Glomerular visceral epithelial cell (primary cell): ENCODE measurements around the gene ZNF71.

Source experiments
- DNase-seq: peaks from one replicate; pipeline ENCODE4 v3.0.0-alpha.2; 2016; ENCODE audit errors: extremely low spot score

Gene ZNF71

GRCh38 chr19:56594783-56595547 is at the start of gene ZNF71:
Gene ZNF71 (plus strand): TSS chr19:56595302. CDS start chr19:56601559, 6,257 bp downstream.
- peak; percentile 88 for DNase-seq

- no peak for DNase-seq
Observed at GRCh38 chr19:56547535-56547934, 47.6 kb upstream of the ZNF71 start.

- DNase-seq: no peak
Observed at GRCh38 chr19:56554272-56554869, 40.7 kb upstream of the ZNF71 start.

- DNase-seq: no peak
Observed at GRCh38 chr19:56562766-56563165, 32.3 kb upstream of the ZNF71 start.

- DNase-seq: peak; percentile 12
Observed at GRCh38 chr19:56566904-56567273, 28.2 kb upstream of the ZNF71 start.

GRCh38 chr19:56567274-56568120 is 27.6 kb upstream of the ZNF71 start, which contains the start of gene ZNF470:
Gene ZNF470 (plus strand): TSS chr19:56567468. CDS start chr19:56570312, 2,844 bp downstream.
- DNase-seq: peak; percentile 80

- DNase-seq: no peak
Observed at GRCh38 chr19:56572589-56572988, 22.5 kb upstream of the ZNF71 start.

GRCh38 chr19:56573914-56574313 is 21.2 kb upstream of the ZNF71 start:
- no peak for DNase-seq

- DNase-seq: no peak
Observed at GRCh38 chr19:56577719-56578602, 17.1 kb upstream of the ZNF71 start.

- DNase-seq: no peak
Observed at GRCh38 chr19:56594446-56594782, 688 bp upstream of the ZNF71 start.

- no peak for DNase-seq
Observed at GRCh38 chr19:56595548-56595899, 422 bp downstream of the ZNF71 start.

- DNase-seq: no peak
Observed at GRCh38 chr19:56596676-56597075, 1.6 kb downstream of the ZNF71 start.

GRCh38 chr19:56597696-56598095 is 2.6 kb downstream of the ZNF71 start:
- DNase-seq: no peak

GRCh38 chr19:56601375-56601774 is 6.3 kb downstream of the ZNF71 start:
- DNase-seq: no peak

- no peak for DNase-seq
Observed at GRCh38 chr19:56603829-56604228, 8.7 kb downstream of the ZNF71 start.

- no peak for DNase-seq
Observed at GRCh38 chr19:56608274-56608964, 13.3 kb downstream of the ZNF71 start.

GRCh38 chr19:56611288-56611687 is 16.2 kb downstream of the ZNF71 start:
- no peak for DNase-seq

GRCh38 chr19:56612737-56613136 is 17.6 kb downstream of the ZNF71 start:
- DNase-seq: no peak

- DNase-seq: no peak
Observed at GRCh38 chr19:56613639-56614038, 18.5 kb downstream of the ZNF71 start.

GRCh38 chr19:56617531-56617930 is 22.4 kb downstream of the ZNF71 start:
- DNase-seq: no peak

GRCh38 chr19:56619121-56619520 is 24.0 kb downstream of the ZNF71 start:
- no peak for DNase-seq
